Activated T-helper 2 cell treated with anti-CD3 and anti-CD28 coated beads, Interferon-gamma antibody, Interleukin-2, Interleukin-4, amounts not matched to agents 10 μg/mL and 5 μg/mL and 100 μg/mL, durations not matched to agents 14 hours and 24 hours and 36 hours (primary cell): ENCODE results near the gene ZNF646. TPM values are rescaled to one million over a fixed set of nuclear protein-coding genes. Genes with fewer than 3 reads are reported as not detected.
"Not testable (repeated sequence)": the region's sequence is repeated elsewhere in the genome, so short reads cannot be mapped to it uniquely, and the experiment has no call there.

Source experiments
- DNase-seq: peaks from one replicate; pipeline ENCODE4 v3.0.0; 2021; ENCODE audit warnings: low spot score
- H3K27ac Mint-ChIP-seq: one replicate; pipeline ENCODE4 v1.8.0; 2021; ENCODE audit warnings: mixed read lengths
- H3K27me3 Mint-ChIP-seq: one replicate; pipeline ENCODE4 v1.8.0; 2021; ENCODE audit warnings: low read depth, mixed read lengths
- H3K36me3 Mint-ChIP-seq: one replicate; pipeline ENCODE4 v1.8.0; 2021; ENCODE audit warnings: low read depth, mixed read lengths
- H3K4me1 Mint-ChIP-seq: one replicate; pipeline ENCODE4 v1.8.0; 2021; ENCODE audit warnings: low read depth, mixed read lengths
- H3K4me3 Mint-ChIP-seq: one replicate; pipeline ENCODE4 v1.8.0; 2021; ENCODE audit warnings: low read depth, mild to moderate bottlenecking, moderate library complexity, mixed read lengths
- H3K9me3 Mint-ChIP-seq: one replicate; pipeline ENCODE4 v1.8.0; 2021; ENCODE audit warnings: mixed read lengths
- intact Hi-C: fragments of 100-400 bp; cut with micrococcal nuclease; formaldehyde crosslinking; loops from one replicate; pipeline ENCODE4 v1.15.1; 2023
- total RNA-seq: library from RNA; stranded (reverse); gene quantifications from 2 replicates; pipeline ENCODE4 v1.2.3, GENCODE V29; 2022

Gene ZNF646
- total RNA-seq, 1 donor from 2014 or later = 24.4 TPM

- no peak overlapping the region for H3K4me3 Mint-ChIP-seq
- DNase-seq = no peak
- H3K27ac Mint-ChIP-seq = no peak overlapping the region
- H3K36me3 Mint-ChIP-seq = peaks cover 24% of the 10 kb centered on the region
- intact Hi-C loops = no loop called here
- peaks cover 16% of the 10 kb centered on the region for H3K4me1 Mint-ChIP-seq
- no peaks in the 10 kb centered on the region for H3K27me3 Mint-ChIP-seq
- no peaks in the 10 kb centered on the region for H3K9me3 Mint-ChIP-seq
Observed at GRCh38 chr16:31090540-31090939, 16.3 kb downstream of the ZNF646 start.

GRCh38 chr16:31092330-31092729, 18.1 kb downstream of the ZNF646 start:
- H3K4me3 Mint-ChIP-seq = peak overlapping the region; percentile 54
- DNase-seq = no peak
- intact Hi-C loops = no loop called here
- no peak overlapping the region for H3K27ac Mint-ChIP-seq
- H3K9me3 Mint-ChIP-seq = no peaks in the 10 kb centered on the region
- H3K27me3 Mint-ChIP-seq = no peaks in the 10 kb centered on the region
- peaks cover 24% of the 10 kb centered on the region for H3K36me3 Mint-ChIP-seq
- peaks cover 20% of the 10 kb centered on the region for H3K4me1 Mint-ChIP-seq

DNA sequence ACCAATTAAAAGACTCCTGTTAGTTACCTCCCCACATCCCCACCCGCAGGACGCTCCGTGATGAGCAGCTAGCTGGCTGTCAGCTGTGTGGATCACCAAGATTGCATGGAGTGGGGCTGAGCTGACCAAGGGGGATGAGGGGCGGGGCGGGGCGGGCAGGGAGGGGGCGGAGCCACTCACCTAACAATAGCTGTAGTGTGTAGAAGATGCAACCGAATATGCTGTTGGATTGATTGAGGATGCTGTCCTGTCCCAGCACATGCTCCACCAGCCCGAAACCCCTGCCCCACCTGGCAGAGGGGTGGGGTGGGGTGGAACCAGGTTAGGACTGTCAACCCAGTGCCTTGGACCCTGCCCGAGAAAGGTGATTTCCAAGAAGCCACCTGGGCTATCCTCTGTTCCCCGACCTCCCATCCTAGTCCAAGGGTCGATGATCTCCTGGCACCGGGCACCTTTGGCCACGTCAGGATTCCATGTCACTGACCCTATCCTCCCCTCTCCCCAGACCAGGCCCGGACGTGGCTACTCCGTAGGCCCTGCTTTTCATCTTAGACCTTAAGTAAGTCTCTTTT, 19.0 kb downstream of the ZNF646 start:
- Mint-ChIP-seq H3K27me3 (no peaks in the 10 kb centered on the region), H3K4me3 (peak overlapping the region; percentile 99), H3K27ac (no peak overlapping the region), H3K4me1 (peaks cover 20% of the 10 kb centered on the region), H3K9me3 (no peaks in the 10 kb centered on the region), H3K36me3 (peaks cover 24% of the 10 kb centered on the region)
- intact Hi-C loops = no loop called here
- DNase-seq = no peak

GRCh38 chr16:31094088-31094423, 19.8 kb downstream of the ZNF646 start:
- no peaks in the 10 kb centered on the region for H3K27me3 Mint-ChIP-seq
- intact Hi-C loops = loop anchor here (1.0 to 2.0 kb wide), 6 partner anchors 15 to 171 kb away; partner anchors contain the start of genes BCKDK, FBXL19, HSD3B7 and STX4
- peak overlapping the region; percentile 99 for H3K4me3 Mint-ChIP-seq

DNA sequence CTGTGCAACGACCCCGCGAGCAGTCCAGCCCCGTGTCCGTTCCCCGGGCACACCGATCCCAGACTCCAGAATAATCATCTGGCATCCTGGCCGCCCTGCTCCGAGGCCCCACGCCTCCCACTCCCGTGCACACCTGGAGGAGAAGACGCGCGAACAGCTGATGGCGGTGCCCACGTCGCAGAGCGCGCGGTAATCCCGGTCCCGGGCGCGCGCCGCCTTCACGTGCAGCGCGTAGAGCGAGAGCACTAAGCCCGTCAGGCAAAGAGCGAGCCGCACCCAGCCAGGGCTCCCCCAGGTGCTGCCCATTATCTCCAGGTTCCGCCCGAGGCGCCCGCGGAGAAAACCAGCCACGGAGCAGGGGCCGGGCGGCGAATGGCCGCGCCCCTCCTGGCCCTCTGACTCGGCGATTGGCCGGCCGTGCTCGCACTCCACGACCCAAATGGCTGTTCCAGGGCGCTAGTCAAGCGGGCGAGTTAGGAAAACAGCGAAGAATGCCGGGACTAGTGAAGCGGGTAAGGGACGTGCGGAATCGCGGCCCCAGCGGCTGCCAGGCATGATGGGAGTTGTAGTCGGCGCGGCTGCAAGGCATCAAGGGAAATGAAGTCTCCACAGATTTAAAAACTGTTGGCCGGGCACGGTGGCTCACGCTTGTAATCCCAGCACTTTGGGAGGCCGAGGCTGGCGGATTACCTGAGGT, 20.4 kb downstream of the ZNF646 start, which contains the start of gene VKORC1:
Gene VKORC1 (minus strand): TSS at position 374 of the 697 bp plus-strand sequence. CDS start 68 bp downstream, at position 306.
- intact Hi-C loops = loop anchor here (1.0 to 2.0 kb wide), 6 partner anchors 14 to 171 kb away; partner anchors contain the start of genes BCKDK, FBXL19, HSD3B7 and STX4
- Mint-ChIP-seq H3K9me3 (no peaks in the 10 kb centered on the region), H3K27ac (peak within 1 kb of the TSS; percentile 83), H3K27me3 (no peaks in the 10 kb centered on the region), H3K36me3 (peaks cover 22% of the 10 kb centered on the region), H3K4me3 (peak within 1 kb of the TSS; percentile 99), H3K4me1 (peaks cover 20% of the 10 kb centered on the region)
- DNase-seq = peak; percentile 85

More at GRCh38 chr16:31094088-31094423, 19.8 kb downstream of the ZNF646 start:
- Mint-ChIP-seq H3K27ac (peak overlapping the region; percentile 83), H3K9me3 (no peaks in the 10 kb centered on the region), H3K36me3 (peaks cover 24% of the 10 kb centered on the region), H3K4me1 (peaks cover 20% of the 10 kb centered on the region)
- no peak for DNase-seq

GRCh38 chr16:31099860-31100638, 25.8 kb downstream of the ZNF646 start:
- no peak overlapping the region for H3K27ac Mint-ChIP-seq

GRCh38 chr16:31100876-31101641, 26.8 kb downstream of the ZNF646 start:
- not testable (repeated sequence) for H3K4me1 Mint-ChIP-seq, DNase-seq, H3K9me3 Mint-ChIP-seq, H3K36me3 Mint-ChIP-seq, H3K4me3 Mint-ChIP-seq, H3K27ac Mint-ChIP-seq, H3K27me3 Mint-ChIP-seq
- intact Hi-C loops = loop anchor here (10.0 kb wide), 2 partner anchors 406 to 774 kb away; partner anchors contain the start of genes SRCAP and ZNF267

More at GRCh38 chr16:31099860-31100638, 25.8 kb downstream of the ZNF646 start:
- peaks cover 7% of the 10 kb centered on the region for H3K4me1 Mint-ChIP-seq
- no peaks in the 10 kb centered on the region for H3K27me3 Mint-ChIP-seq
- no peak overlapping the region for H3K4me3 Mint-ChIP-seq
- intact Hi-C loops = loop anchor here (10.0 kb wide), 2 partner anchors 405 to 775 kb away; partner anchors contain the start of genes SRCAP and ZNF267
- H3K36me3 Mint-ChIP-seq = no peaks in the 10 kb centered on the region
- no peak for DNase-seq
- H3K9me3 Mint-ChIP-seq = no peaks in the 10 kb centered on the region

GRCh38 chr16:31105677-31106213, 31.5 kb downstream of the ZNF646 start:
- H3K4me3 Mint-ChIP-seq = no peak overlapping the region
- no peaks in the 10 kb centered on the region for H3K9me3 Mint-ChIP-seq
- H3K36me3 Mint-ChIP-seq = peaks cover 17% of the 10 kb centered on the region
- H3K27me3 Mint-ChIP-seq = no peaks in the 10 kb centered on the region
- H3K27ac Mint-ChIP-seq = peak overlapping the region; percentile 66
- H3K4me1 Mint-ChIP-seq = peaks cover 18% of the 10 kb centered on the region
- intact Hi-C loops = loop anchor here (5.0 to 10.0 kb wide), 4 partner anchors 33 to 769 kb away; partner anchors contain the start of genes ARMC5, SRCAP, ZNF267 and ZNF646
- DNase-seq = peak; percentile 72

GRCh38 chr16:31106509-31107464, 32.6 kb downstream of the ZNF646 start:
- Mint-ChIP-seq H3K27ac (peak overlapping the region; percentile 91), H3K4me1 (peaks cover 18% of the 10 kb centered on the region), H3K4me3 (peak overlapping the region; percentile 85), H3K9me3 (no peaks in the 10 kb centered on the region), H3K36me3 (peaks cover 27% of the 10 kb centered on the region), H3K27me3 (no peaks in the 10 kb centered on the region)
- no peak for DNase-seq
- intact Hi-C loops = loop anchor here (5.0 to 10.0 kb wide), 4 partner anchors 34 to 768 kb away; partner anchors contain the start of genes ARMC5, SRCAP, ZNF267 and ZNF646

- Mint-ChIP-seq H3K27ac (peak overlapping the region; percentile 91), H3K27me3 (no peaks in the 10 kb centered on the region), H3K9me3 (no peaks in the 10 kb centered on the region), H3K4me1 (peaks cover 18% of the 10 kb centered on the region), H3K36me3 (peaks cover 34% of the 10 kb centered on the region), H3K4me3 (peak overlapping the region; percentile 85)
- no peak for DNase-seq
- intact Hi-C loops = loop anchor here (5.0 to 10.0 kb wide), 4 partner anchors 35 to 767 kb away; partner anchors contain the start of genes ARMC5, SRCAP, ZNF267 and ZNF646
Observed at GRCh38 chr16:31107465-31107867, 33.2 kb downstream of the ZNF646 start.
